ENCODE measurements around the gene ARHGEF11.

- no peak for TF ChIP-seq CTCF (IDR thresholded peaks at IDR 0.05)
- TF ChIP-seq EZH2 (IDR thresholded peaks at IDR 0.05; ENCODE audit: borderline replicate concordance, insufficient read depth, low read depth, low read length, poor library complexity, severe bottlenecking): no peak
Observed at GRCh38 chr1:156901966-156902915, 143.3 kb downstream of the ARHGEF11 start.

Measured in B cell (primary cell).